Liver (tissue), 9 donors: Measurements from ENCODE around the gene GLT6D1. TPM values are rescaled to one million over a fixed set of nuclear protein-coding genes. Genes with fewer than 3 reads are reported as not detected.

Experiments
- DNase-seq: peaks from one replicate; pipeline ENCODE4 v3.0.0-alpha.2; 2017; ENCODE audit warnings: low spot score
- H3K27ac ChIP-seq, 2 donors: one replicate each; pipeline ENCODE4 v1.7.0; 2013; ENCODE audit warnings: inconsistent platforms in 2 of 2, low read length in 2 of 2, control low read depth in 1 of 2, low read depth in 1 of 2, mild to moderate bottlenecking in 1 of 2
- H3K27me3 ChIP-seq, 4 donors: one replicate each; pipeline versions ENCODE4 v1.6.1 to v1.7.0; 2013; ENCODE audit warnings: low read length in 3 of 4, inconsistent platforms in 1 of 4, mild to moderate bottlenecking in 1 of 4, moderate library complexity in 1 of 4; ENCODE audit not compliant: control insufficient read depth in 4 of 4, insufficient read depth in 4 of 4
- H3K36me3 ChIP-seq, 4 donors: one replicate each; pipeline versions ENCODE4 v1.6.1 to v1.7.0; 2013; ENCODE audit warnings: low read length in 3 of 4, mild to moderate bottlenecking in 3 of 4, low read depth in 1 of 4, moderate library complexity in 1 of 4; ENCODE audit not compliant: control insufficient read depth in 4 of 4, insufficient read depth in 3 of 4
- H3K4me1 ChIP-seq, 4 donors: one replicate each; pipeline versions ENCODE4 v1.6.1 to v1.7.0; 2013; ENCODE audit warnings: low read length in 3 of 4, mild to moderate bottlenecking in 3 of 4, moderate library complexity in 1 of 4; ENCODE audit not compliant: control insufficient read depth in 4 of 4, insufficient read depth in 4 of 4
- H3K4me3 ChIP-seq, 3 donors: one replicate each; pipeline versions ENCODE4 v1.6.1 to v1.7.0; 2013; ENCODE audit warnings: low read length in 3 of 3, control low read depth in 1 of 3, low read depth in 1 of 3, mild to moderate bottlenecking in 1 of 3
- H3K9ac ChIP-seq, 2 donors: one replicate each; pipeline ENCODE4 v1.7.0; 2013; ENCODE audit warnings: low read length in 2 of 2, mild to moderate bottlenecking in 2 of 2, moderate library complexity in 2 of 2, control low read depth in 1 of 2, low read depth in 1 of 2
- H3K9me3 ChIP-seq, 4 donors: one replicate each; pipeline versions ENCODE4 v1.6.1 to v1.7.0; 2013; ENCODE audit warnings: low read length in 3 of 4; ENCODE audit not compliant: control insufficient read depth in 4 of 4
- CTCF ChIP-seq: fragments of 150-350 bp; IDR thresholded peaks from 2 replicates; pipeline ENCODE4 v1.5.1; 2017; ENCODE audit warnings: improper control_type of control experiment, low read depth, low read length; ENCODE audit not compliant: missing input control
- EGR1 ChIP-seq, 2 donors: IDR thresholded peaks; 2 replicates each; pipeline ENCODE4 v1.6.1; 2016 to 2018; ENCODE audit warnings: antibody characterized with exemption in 2 of 2, low read depth in 2 of 2
- FOXA2 ChIP-seq: IDR thresholded peaks from 2 replicates; pipeline ENCODE4 v1.6.1; 2016; ENCODE audit warnings: antibody characterized with exemption
- GABPA ChIP-seq, 2 donors: IDR thresholded peaks in 1 of 2; conservative IDR thresholded peaks in 1 of 2; 2 replicates each; pipeline ENCODE4 v1.6.1; 2016; ENCODE audit warnings: antibody characterized with exemption in 2 of 2, mild to moderate bottlenecking in 1 of 2, moderate library complexity in 1 of 2
- HNF4A ChIP-seq, 2 donors: conservative IDR thresholded peaks; 2 replicates each; pipeline ENCODE4 v1.6.1; 2016; ENCODE audit warnings: antibody characterized with exemption in 2 of 2, mild to moderate bottlenecking in 2 of 2
- HNF4G ChIP-seq: IDR thresholded peaks from 2 replicates; pipeline ENCODE4 v1.6.1; 2016; ENCODE audit warnings: antibody characterized with exemption
- JUND ChIP-seq, 2 donors: IDR thresholded peaks; 2 replicates each; pipeline ENCODE4 v1.6.1; 2016; ENCODE audit warnings: antibody characterized with exemption in 2 of 2
- MAX ChIP-seq: IDR thresholded peaks from 2 replicates; pipeline ENCODE4 v1.6.1; 2016; ENCODE audit warnings: antibody characterized with exemption
- NR2F2 ChIP-seq: IDR thresholded peaks from 2 replicates; pipeline ENCODE4 v1.6.1; 2016; ENCODE audit warnings: antibody characterized with exemption
- RAD21 ChIP-seq, 2 donors: IDR thresholded peaks; 2 replicates each; pipeline ENCODE4 v1.6.1; 2016; ENCODE audit warnings: antibody characterized with exemption in 2 of 2, mild to moderate bottlenecking in 2 of 2
- REST ChIP-seq: IDR thresholded peaks from 2 replicates; pipeline ENCODE4 v1.6.1; 2016; ENCODE audit warnings: antibody characterized with exemption, mild to moderate bottlenecking
- RXRA ChIP-seq, 2 donors: IDR thresholded peaks; 2 replicates each; pipeline ENCODE4 v1.6.1; 2017 to 2018; ENCODE audit warnings: antibody characterized with exemption in 2 of 2, mild to moderate bottlenecking in 1 of 2
- SP1 ChIP-seq: IDR thresholded peaks from 2 replicates; pipeline ENCODE4 v1.6.1; 2018; ENCODE audit warnings: antibody characterized with exemption, mild to moderate bottlenecking
- TAF1 ChIP-seq: conservative IDR thresholded peaks from 2 replicates; pipeline ENCODE4 v1.6.1; 2016; ENCODE audit warnings: antibody characterized with exemption, mild to moderate bottlenecking
- YY1 ChIP-seq: IDR thresholded peaks from 2 replicates; pipeline ENCODE4 v1.6.1; 2016; ENCODE audit warnings: antibody characterized with exemption, mild to moderate bottlenecking
- WGBS: extraction: QIAGEN DNeasy Blood & Tissue Kit; methylation state at CpG from one replicate; pipeline ENCODE4 v1.1.7; 2013; 5-methylcytosine and 5-hydroxymethylcytosine counted together
- polyA plus RNA-seq, 2 donors: library from polyadenylated mRNA; stranded (reverse) in 1 of 2; unstranded in 1 of 2; fragments of 200-250 nt in 1 of 2; fragments of >200 nt in 1 of 2; fragmentation: Nextera tagmentation in 1 of 2; extraction: Ambion mirVana in 1 of 2; gene quantifications; one replicate each; pipeline versions ENCODE4 v1.2.1 to v1.2.3, GENCODE V29; 2013 to 2015
- total RNA-seq, 2 donors: library from RNA; depleted of rRNA; stranded (reverse); fragments of >200 nt; gene quantifications; one replicate each; pipeline ENCODE4 v1.2.3, GENCODE V29; 2014
- TF ChIP-seq, protein P1 (sequence below): IDR thresholded peaks from 2 replicates; pipeline ENCODE4 v1.6.1; 2016; ENCODE audit warnings: antibody characterized with exemption
- TF ChIP-seq, protein P2 (sequence below): IDR thresholded peaks from 2 replicates; pipeline ENCODE4 v1.6.1; 2016; ENCODE audit warnings: antibody characterized with exemption
- donor health status: healthy.
- donor health status: healthy.
- donor health status: healthy.
- donor health status: healthy.
- donor health status: healthy.

Gene GLT6D1
- total and polyA plus RNA-seq, 4 donors = not detected

GRCh38 chr9:135666534-135667462, 27.5 kb upstream of the GLT6D1 start:
- Histone ChIP-seq H3K9ac (no peak overlapping the region), H3K36me3 (no peaks in the 10 kb centered on the region), H3K9me3 (no peaks in the 10 kb centered on the region), H3K4me1 (no peaks in the 10 kb centered on the region), H3K27me3 (peaks cover 0 to under 1% (median 0%) of the 10 kb centered on the region in 4 donors), H3K4me3 (no peak overlapping the region), H3K27ac (no peak overlapping the region)
- DNase-seq = no peak
- WGBS = 64% methylated on average over 29 of the region's 29 CpGs
- TF ChIP-seq HNF4A (conservative IDR thresholded peaks at IDR 0.05) (no peak), FOXA2 (no peak), EGR1 (IDR thresholded peaks at IDR 0.05; ENCODE audit: low read depth in 2 of 2) (no peak), CTCF (no peak), YY1 (no peak), RAD21 (IDR thresholded peaks at IDR 0.05) (no peak), TAF1 (no peak), REST (no peak), GABPA (IDR thresholded peaks at IDR 0.05 in 1 of 2, conservative IDR thresholded peaks at IDR 0.05 in 1 of 2) (no peak), NR2F2 (no peak), RXRA (IDR thresholded peaks at IDR 0.05) (no peak), SP1 (no peak), MAX (no peak), JUND (IDR thresholded peaks at IDR 0.05) (no peak), HNF4G (no peak)
- TF ChIP-seq, protein P1, sequence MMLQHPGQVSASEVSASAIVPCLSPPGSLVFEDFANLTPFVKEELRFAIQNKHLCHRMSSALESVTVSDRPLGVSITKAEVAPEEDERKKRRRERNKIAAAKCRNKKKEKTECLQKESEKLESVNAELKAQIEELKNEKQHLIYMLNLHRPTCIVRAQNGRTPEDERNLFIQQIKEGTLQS = no peak
- TF ChIP-seq, protein P2, sequence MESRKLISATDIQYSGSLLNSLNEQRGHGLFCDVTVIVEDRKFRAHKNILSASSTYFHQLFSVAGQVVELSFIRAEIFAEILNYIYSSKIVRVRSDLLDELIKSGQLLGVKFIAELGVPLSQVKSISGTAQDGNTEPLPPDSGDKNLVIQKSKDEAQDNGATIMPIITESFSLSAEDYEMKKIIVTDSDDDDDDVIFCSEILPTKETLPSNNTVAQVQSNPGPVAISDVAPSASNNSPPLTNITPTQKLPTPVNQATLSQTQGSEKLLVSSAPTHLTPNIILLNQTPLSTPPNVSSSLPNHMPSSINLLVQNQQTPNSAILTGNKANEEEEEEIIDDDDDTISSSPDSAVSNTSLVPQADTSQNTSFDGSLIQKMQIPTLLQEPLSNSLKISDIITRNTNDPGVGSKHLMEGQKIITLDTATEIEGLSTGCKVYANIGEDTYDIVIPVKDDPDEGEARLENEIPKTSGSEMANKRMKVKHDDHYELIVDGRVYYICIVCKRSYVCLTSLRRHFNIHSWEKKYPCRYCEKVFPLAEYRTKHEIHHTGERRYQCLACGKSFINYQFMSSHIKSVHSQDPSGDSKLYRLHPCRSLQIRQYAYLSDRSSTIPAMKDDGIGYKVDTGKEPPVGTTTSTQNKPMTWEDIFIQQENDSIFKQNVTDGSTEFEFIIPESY = no peak
